Measurements from ENCODE around the gene THUMPD3. TPM values are rescaled to one million over a fixed set of nuclear protein-coding genes. Genes with fewer than 3 reads are reported as not detected.

THUMPD3 gene
- total RNA-seq, 1 donor from 2014 or later = 27.4 TPM

DNA sequence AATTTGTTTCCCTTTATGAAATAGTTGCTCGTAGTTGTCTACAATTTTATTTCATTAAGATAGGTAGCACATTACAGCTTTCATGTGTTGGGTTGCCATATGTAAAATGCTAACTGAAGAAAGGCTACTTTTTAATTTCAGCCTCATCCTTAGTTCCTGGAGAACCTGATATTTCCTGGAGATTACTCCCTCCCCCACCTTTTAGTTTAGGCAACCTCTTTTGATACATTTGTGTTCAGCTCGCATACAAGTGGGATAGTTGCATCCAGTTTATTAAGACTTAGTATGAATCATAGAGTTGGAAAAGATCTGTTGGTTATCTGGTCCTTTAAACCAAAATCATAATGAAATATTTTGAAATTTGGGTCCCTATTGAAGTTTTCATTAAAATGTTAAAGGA is 40.6 kb downstream of the THUMPD3 start:
- DNase-seq (ENCODE audit: low spot score) = no peak
- Mint-ChIP-seq H3K27ac (ENCODE audit: unreplicated experiment) (peak overlapping the region; percentile 98), H3K9me3 (ENCODE audit: unreplicated experiment) (no peaks in the 10 kb centered on the region), H3K36me3 (ENCODE audit: low read depth, unreplicated experiment) (peaks cover 13% of the 10 kb centered on the region), H3K4me3 (ENCODE audit: unreplicated experiment) (peak overlapping the region; percentile 67), H3K4me1 (ENCODE audit: unreplicated experiment) (peaks cover 60% of the 10 kb centered on the region), H3K27me3 (ENCODE audit: unreplicated experiment) (peaks cover 12% of the 10 kb centered on the region)
- TF ChIP-seq, protein P1, sequence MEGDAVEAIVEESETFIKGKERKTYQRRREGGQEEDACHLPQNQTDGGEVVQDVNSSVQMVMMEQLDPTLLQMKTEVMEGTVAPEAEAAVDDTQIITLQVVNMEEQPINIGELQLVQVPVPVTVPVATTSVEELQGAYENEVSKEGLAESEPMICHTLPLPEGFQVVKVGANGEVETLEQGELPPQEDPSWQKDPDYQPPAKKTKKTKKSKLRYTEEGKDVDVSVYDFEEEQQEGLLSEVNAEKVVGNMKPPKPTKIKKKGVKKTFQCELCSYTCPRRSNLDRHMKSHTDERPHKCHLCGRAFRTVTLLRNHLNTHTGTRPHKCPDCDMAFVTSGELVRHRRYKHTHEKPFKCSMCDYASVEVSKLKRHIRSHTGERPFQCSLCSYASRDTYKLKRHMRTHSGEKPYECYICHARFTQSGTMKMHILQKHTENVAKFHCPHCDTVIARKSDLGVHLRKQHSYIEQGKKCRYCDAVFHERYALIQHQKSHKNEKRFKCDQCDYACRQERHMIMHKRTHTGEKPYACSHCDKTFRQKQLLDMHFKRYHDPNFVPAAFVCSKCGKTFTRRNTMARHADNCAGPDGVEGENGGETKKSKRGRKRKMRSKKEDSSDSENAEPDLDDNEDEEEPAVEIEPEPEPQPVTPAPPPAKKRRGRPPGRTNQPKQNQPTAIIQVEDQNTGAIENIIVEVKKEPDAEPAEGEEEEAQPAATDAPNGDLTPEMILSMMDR (IDR thresholded peaks at IDR 0.05; ENCODE audit: unreplicated experiment) = no peak

DNA sequence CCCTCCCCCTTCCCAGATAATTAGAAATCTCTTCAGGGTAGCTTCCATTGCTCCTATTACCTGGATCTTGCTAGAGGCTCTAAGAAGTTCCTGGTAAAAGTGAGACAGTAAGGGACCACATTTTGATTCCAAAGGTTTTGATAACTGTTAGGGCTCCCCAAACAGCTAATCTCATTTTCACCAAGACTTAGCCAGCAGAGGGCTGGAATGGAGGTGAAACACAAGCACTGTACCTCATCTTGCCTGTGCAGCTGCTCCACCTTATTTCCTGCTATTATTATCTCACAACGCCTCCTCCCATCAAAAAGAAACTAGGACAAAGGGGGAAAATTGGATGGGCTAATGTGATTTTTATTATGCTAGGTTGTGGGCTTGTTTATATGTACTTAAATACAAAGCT is 41.8 kb downstream of the THUMPD3 start:
- peak overlapping the region; percentile 95 for H3K27ac Mint-ChIP-seq (ENCODE audit: unreplicated experiment)
- H3K4me1 Mint-ChIP-seq (ENCODE audit: unreplicated experiment) = peaks cover 58% of the 10 kb centered on the region
- peaks cover 7% of the 10 kb centered on the region for H3K36me3 Mint-ChIP-seq (ENCODE audit: low read depth, unreplicated experiment)
- H3K4me3 Mint-ChIP-seq (ENCODE audit: unreplicated experiment) = peak overlapping the region; percentile 80
- peaks cover 3% of the 10 kb centered on the region for H3K27me3 Mint-ChIP-seq (ENCODE audit: unreplicated experiment)
- TF ChIP-seq, protein P1 (IDR thresholded peaks at IDR 0.05; ENCODE audit: unreplicated experiment) = no peak
- no peaks in the 10 kb centered on the region for H3K9me3 Mint-ChIP-seq (ENCODE audit: unreplicated experiment)
- DNase-seq (ENCODE audit: low spot score) = peak; percentile 11

- DNase-seq (ENCODE audit: low spot score) = no peak
- Mint-ChIP-seq H3K4me1 (ENCODE audit: unreplicated experiment) (peaks cover 57% of the 10 kb centered on the region), H3K27ac (ENCODE audit: unreplicated experiment) (peak overlapping the region; percentile 82), H3K36me3 (ENCODE audit: low read depth, unreplicated experiment) (peaks cover 7% of the 10 kb centered on the region), H3K9me3 (ENCODE audit: unreplicated experiment) (no peaks in the 10 kb centered on the region), H3K4me3 (ENCODE audit: unreplicated experiment) (peak overlapping the region; percentile 39), H3K27me3 (ENCODE audit: unreplicated experiment) (peaks cover 3% of the 10 kb centered on the region)
- TF ChIP-seq, protein P1 (IDR thresholded peaks at IDR 0.05; ENCODE audit: unreplicated experiment) = no peak
Observed at GRCh38 chr3:9405756-9406155, 42.9 kb downstream of the THUMPD3 start.

GRCh38 chr3:9406856-9407626 is 44.2 kb downstream of the THUMPD3 start:
- H3K9me3 Mint-ChIP-seq (ENCODE audit: unreplicated experiment) = no peaks in the 10 kb centered on the region
- no peak for DNase-seq (ENCODE audit: low spot score)
- H3K27me3 Mint-ChIP-seq (ENCODE audit: unreplicated experiment) = peaks cover 3% of the 10 kb centered on the region
- no peak overlapping the region for H3K4me3 Mint-ChIP-seq (ENCODE audit: unreplicated experiment)
- H3K27ac Mint-ChIP-seq (ENCODE audit: unreplicated experiment) = no peak overlapping the region
- H3K4me1 Mint-ChIP-seq (ENCODE audit: unreplicated experiment) = peaks cover 50% of the 10 kb centered on the region
- TF ChIP-seq, protein P1 (IDR thresholded peaks at IDR 0.05; ENCODE audit: unreplicated experiment) = no peak
- peaks cover 7% of the 10 kb centered on the region for H3K36me3 Mint-ChIP-seq (ENCODE audit: low read depth, unreplicated experiment)

DNA sequence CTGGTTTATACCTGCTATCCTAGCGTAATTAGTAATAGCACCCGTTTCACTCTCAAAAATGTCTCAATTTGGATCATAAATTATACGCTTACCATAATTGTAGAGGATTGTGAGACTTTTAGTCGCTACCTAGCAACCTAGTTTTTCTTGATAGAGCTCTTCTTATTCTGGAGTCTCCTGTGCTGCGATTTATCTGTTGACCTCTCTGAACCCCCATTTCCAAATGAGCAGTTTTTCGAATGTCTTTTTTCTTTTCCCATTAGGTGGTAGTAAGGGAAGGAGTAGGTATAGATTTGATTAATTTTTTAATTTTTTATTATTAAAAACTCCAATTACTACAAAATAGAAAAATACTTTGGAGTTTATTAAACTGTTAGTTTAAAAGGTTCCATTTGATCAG is 45.2 kb downstream of the THUMPD3 start:
- TF ChIP-seq, protein P1 (IDR thresholded peaks at IDR 0.05; ENCODE audit: unreplicated experiment) = no peak
- H3K4me1 Mint-ChIP-seq (ENCODE audit: unreplicated experiment) = peaks cover 43% of the 10 kb centered on the region
- H3K4me3 Mint-ChIP-seq (ENCODE audit: unreplicated experiment) = no peak overlapping the region
- no peaks in the 10 kb centered on the region for H3K27me3 Mint-ChIP-seq (ENCODE audit: unreplicated experiment)
- no peaks in the 10 kb centered on the region for H3K9me3 Mint-ChIP-seq (ENCODE audit: unreplicated experiment)
- H3K36me3 Mint-ChIP-seq (ENCODE audit: low read depth, unreplicated experiment) = peaks cover 7% of the 10 kb centered on the region
- peak overlapping the region; percentile 36 for H3K27ac Mint-ChIP-seq (ENCODE audit: unreplicated experiment)
- DNase-seq (ENCODE audit: low spot score) = no peak

All from endothelial cell (in vitro differentiated cells).